Activated T-cell treated with anti-CD3 and anti-CD28 coated beads, Interleukin-2, amount 50 U/mL, for 72 hours (primary cell): Measurements from ENCODE around the gene CLTC. TPM values are rescaled to one million over a fixed set of nuclear protein-coding genes. Genes with fewer than 3 reads are reported as not detected.

ENCODE experiments used
- ATAC-seq, 2 donors: fragments of 150-1000 bp; cut with Tn5 transposase; replicated peaks in 1 of 2; 2 replicates each; pipeline ENCODE4 v1.10.0; 2021; ENCODE audit warnings: moderate library complexity in 2 of 2, mild to moderate bottlenecking in 1 of 2
- DNase-seq, 2 donors: peaks; one replicate each; pipeline ENCODE4 v3.0.0; 2021 to 2022; ENCODE audit warnings: mixed read lengths in 1 of 2
- H3K27ac Mint-ChIP-seq: one replicate; pipeline ENCODE4 v1.8.0; 2022; ENCODE audit warnings: mild to moderate bottlenecking, moderate library complexity, mixed read lengths
- H3K27me3 Mint-ChIP-seq: one replicate; pipeline ENCODE4 v1.8.0; 2022; ENCODE audit warnings: low read depth, mixed read lengths
- H3K36me3 Mint-ChIP-seq, 2 donors: one replicate each; pipeline ENCODE4 v1.8.0; 2022; ENCODE audit warnings: mixed read lengths in 2 of 2, mild to moderate bottlenecking in 1 of 2; ENCODE audit not compliant: insufficient read depth in 2 of 2
- H3K4me1 Mint-ChIP-seq: one replicate; pipeline ENCODE4 v1.8.0; 2022; ENCODE audit warnings: low read depth, mixed read lengths
- H3K4me3 Mint-ChIP-seq, 2 donors: one replicate each; pipeline ENCODE4 v1.8.0; 2022; ENCODE audit warnings: mild to moderate bottlenecking in 2 of 2, mixed read lengths in 2 of 2, moderate library complexity in 2 of 2
- H3K9me3 Mint-ChIP-seq, 2 donors: one replicate each; pipeline ENCODE4 v1.8.0; 2022; ENCODE audit warnings: mixed read lengths in 2 of 2
- total RNA-seq, 2 donors: library from RNA; stranded (reverse); gene quantifications; one replicate each; pipeline ENCODE4 v1.2.3, GENCODE V29; 2022

Gene CLTC
- total RNA-seq, 2 donors from 2014 or later: 144 to 149 TPM

DNA sequence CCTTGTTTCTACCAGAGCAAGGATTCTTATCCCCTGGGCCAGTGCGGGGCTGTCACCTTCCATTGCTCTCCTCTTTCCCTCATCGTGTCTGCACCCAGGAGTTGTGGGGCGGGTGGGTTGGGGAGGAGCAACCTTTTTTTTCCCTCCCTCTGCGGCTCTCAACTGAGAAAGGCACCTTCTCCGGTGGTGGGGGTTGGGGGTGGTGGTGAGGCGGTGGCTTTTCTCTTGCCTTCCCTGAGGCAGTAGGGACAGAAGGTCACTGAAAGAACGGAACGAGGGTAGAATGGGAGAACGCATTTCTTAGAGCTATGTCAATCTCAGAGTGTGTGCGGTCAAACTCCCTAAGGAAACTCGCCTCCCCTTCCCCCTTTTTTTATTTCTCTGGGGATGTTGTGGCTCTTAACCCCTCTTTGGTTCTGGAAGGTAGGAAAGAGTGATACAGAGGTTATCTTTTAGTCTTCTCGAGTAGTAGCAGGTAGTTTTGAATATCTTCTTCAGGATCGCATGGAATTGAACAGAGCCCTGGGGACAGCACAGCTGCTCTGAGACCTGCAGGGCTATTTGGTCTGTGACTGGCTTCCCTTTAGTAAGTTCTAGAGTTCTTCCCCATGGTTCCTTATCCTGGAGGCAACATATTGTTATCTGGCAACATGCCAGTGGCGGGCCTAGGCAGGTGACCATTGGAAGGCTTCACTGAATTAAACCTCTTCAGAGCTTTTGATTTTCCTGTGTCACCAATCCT is 994 bp downstream of the CLTC start:
- peak in 1 of 2 donors; percentile 2 for ATAC-seq
- H3K27ac Mint-ChIP-seq: peak overlapping the region; percentile 98
- peak; percentile 46 to 47 for DNase-seq
- H3K4me1 Mint-ChIP-seq: peaks cover 56% of the 10 kb centered on the region
- H3K27me3 Mint-ChIP-seq: no peaks in the 10 kb centered on the region
- peak overlapping the region; percentile 85 to 91 for H3K4me3 Mint-ChIP-seq
- no peaks in the 10 kb centered on the region for H3K9me3 Mint-ChIP-seq
- peaks cover 7 to 14% of the 10 kb centered on the region in 2 donors for H3K36me3 Mint-ChIP-seq

DNA sequence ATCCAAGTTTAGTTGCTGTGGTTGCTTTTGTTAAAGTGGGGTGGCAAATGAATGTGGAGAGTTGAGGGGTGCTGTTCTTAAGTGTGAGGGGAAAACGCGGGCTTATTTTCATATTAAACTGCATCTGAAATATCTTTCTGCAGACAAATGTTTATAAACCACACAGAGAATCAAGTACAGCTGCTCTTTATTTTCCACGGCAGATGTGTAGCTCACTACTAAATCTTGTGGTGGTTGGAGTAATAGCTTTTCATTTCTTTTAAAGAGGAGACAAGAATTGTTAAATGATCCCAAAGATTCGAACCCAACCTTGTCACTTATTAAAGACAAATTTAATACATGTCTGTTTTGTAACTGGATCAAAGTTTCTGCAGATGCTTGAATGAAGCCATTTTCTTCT is 2.1 kb downstream of the CLTC start:
- Mint-ChIP-seq H3K9me3 (no peaks in the 10 kb centered on the region), H3K27me3 (no peaks in the 10 kb centered on the region), H3K36me3 (peaks cover 7 to 16% of the 10 kb centered on the region in 2 donors), H3K4me3 (peak overlapping the region; percentile 85 to 91), H3K27ac (peak overlapping the region; percentile 86), H3K4me1 (peaks cover 62% of the 10 kb centered on the region)
- ATAC-seq (no peak), DNase-seq (no peak)

DNA sequence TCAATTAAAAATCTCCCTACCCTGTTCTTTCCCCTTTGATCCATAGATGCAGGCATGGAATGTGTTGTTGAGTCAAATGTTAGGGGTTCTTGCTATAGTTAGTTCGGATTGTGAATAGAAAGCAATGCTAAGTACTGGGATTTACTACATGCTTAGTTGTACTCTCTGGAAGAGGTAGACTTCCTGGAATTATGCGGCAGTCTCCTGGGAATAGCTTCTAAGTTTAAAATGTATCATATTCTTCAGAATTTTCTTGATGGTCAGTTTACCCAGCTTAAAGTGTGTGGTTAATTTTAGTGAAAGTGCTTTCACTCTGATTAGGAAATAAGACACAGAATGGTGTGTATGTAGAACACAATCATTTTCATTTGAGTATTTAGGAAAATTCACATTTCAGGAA is 3.5 kb downstream of the CLTC start:
- H3K27ac Mint-ChIP-seq: no peak overlapping the region
- DNase-seq (no peak), ATAC-seq (no peak)
- peaks cover 7 to 16% of the 10 kb centered on the region in 2 donors for H3K36me3 Mint-ChIP-seq
- no peaks in the 10 kb centered on the region for H3K9me3 Mint-ChIP-seq
- peak overlapping the region; percentile 85 to 91 for H3K4me3 Mint-ChIP-seq
- H3K4me1 Mint-ChIP-seq: peaks cover 62% of the 10 kb centered on the region
- H3K27me3 Mint-ChIP-seq: no peaks in the 10 kb centered on the region

GRCh38 chr17:59626756-59627155 is 7.1 kb downstream of the CLTC start:
- DNase-seq: no peak
- peaks cover 6 to 22% of the 10 kb centered on the region in 2 donors for H3K36me3 Mint-ChIP-seq
- H3K27me3 Mint-ChIP-seq: no peaks in the 10 kb centered on the region
- no peak overlapping the region for H3K27ac Mint-ChIP-seq
- no peak overlapping the region for H3K4me3 Mint-ChIP-seq
- no peak for ATAC-seq
- H3K9me3 Mint-ChIP-seq: peaks cover 0 to 3% of the 10 kb centered on the region in 2 donors
- peaks cover 82% of the 10 kb centered on the region for H3K4me1 Mint-ChIP-seq

- Mint-ChIP-seq H3K36me3 (peaks cover 6 to 22% of the 10 kb centered on the region in 2 donors), H3K9me3 (peaks cover 0 to 3% of the 10 kb centered on the region in 2 donors), H3K27me3 (no peaks in the 10 kb centered on the region), H3K4me1 (peaks cover 81% of the 10 kb centered on the region), H3K27ac (peak overlapping the region; percentile 88), H3K4me3 (peak overlapping the region in 1 of 2 donors; percentile 5)
- ATAC-seq: no peak
- no peak for DNase-seq
Observed at GRCh38 chr17:59627274-59627673, 7.6 kb downstream of the CLTC start.

- Mint-ChIP-seq H3K36me3 (peaks cover 6 to 22% of the 10 kb centered on the region in 2 donors), H3K27ac (peak overlapping the region; percentile 88), H3K27me3 (no peaks in the 10 kb centered on the region), H3K4me3 (peak overlapping the region in 1 of 2 donors; percentile 5), H3K9me3 (peaks cover 0 to 3% of the 10 kb centered on the region in 2 donors), H3K4me1 (peaks cover 81% of the 10 kb centered on the region)
- ATAC-seq: peak in 1 of 2 donors; percentile 47
- no peak for DNase-seq
Observed at GRCh38 chr17:59627770-59628171, 8.1 kb downstream of the CLTC start.

DNA sequence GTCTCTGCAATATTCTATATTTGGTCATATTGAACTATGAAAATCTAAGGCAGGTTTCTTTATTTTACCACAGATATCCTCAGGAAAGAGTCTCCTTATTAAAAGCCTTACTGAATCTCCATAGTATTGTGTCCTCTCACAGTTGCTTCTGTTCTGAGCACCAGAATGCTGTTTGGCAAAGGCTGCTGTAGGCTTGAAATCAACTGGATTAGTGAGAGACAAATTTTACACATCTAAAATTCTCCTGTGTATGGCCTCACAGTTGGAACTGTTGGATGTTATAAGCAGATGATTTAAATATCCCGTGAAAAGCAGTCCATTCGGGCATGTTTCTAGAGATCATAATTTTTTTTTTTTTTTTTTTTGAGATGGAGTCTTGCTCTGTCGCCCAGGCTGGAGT is 9.5 kb downstream of the CLTC start:
- no peak overlapping the region for H3K27ac Mint-ChIP-seq
- H3K27me3 Mint-ChIP-seq: no peaks in the 10 kb centered on the region
- H3K4me3 Mint-ChIP-seq: no peak overlapping the region
- peaks cover 0 to 3% of the 10 kb centered on the region in 2 donors for H3K9me3 Mint-ChIP-seq
- ATAC-seq (no peak), DNase-seq (no peak)
- H3K36me3 Mint-ChIP-seq: peaks cover 6 to 18% of the 10 kb centered on the region in 2 donors
- peaks cover 82% of the 10 kb centered on the region for H3K4me1 Mint-ChIP-seq

DNA sequence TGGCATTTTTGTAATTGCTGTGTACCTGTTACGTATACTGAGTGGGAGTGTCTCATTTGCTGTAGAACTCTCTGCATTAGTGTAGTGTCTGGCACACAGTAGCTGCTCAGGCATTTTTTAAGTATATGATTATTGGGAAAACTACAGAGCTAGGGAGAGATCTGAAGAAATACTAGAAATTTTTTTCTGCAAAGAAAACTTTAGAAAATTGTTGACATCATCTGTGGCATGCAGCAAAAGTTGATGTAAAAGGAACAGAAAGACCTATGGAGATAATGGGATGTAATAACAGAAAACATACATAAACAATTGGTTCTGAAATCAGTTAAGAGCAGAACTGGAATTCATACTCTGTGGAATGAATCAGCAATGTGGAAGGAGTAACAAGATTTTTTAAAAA is 11.6 kb downstream of the CLTC start:
- no peak for DNase-seq
- peak overlapping the region; percentile 75 for H3K27ac Mint-ChIP-seq
- H3K27me3 Mint-ChIP-seq: no peaks in the 10 kb centered on the region
- peaks cover 0 to 3% of the 10 kb centered on the region in 2 donors for H3K9me3 Mint-ChIP-seq
- no peak for ATAC-seq
- peaks cover 6 to 15% of the 10 kb centered on the region in 2 donors for H3K36me3 Mint-ChIP-seq
- H3K4me3 Mint-ChIP-seq: peak overlapping the region in 1 of 2 donors; percentile 33
- peaks cover 91% of the 10 kb centered on the region for H3K4me1 Mint-ChIP-seq

DNA sequence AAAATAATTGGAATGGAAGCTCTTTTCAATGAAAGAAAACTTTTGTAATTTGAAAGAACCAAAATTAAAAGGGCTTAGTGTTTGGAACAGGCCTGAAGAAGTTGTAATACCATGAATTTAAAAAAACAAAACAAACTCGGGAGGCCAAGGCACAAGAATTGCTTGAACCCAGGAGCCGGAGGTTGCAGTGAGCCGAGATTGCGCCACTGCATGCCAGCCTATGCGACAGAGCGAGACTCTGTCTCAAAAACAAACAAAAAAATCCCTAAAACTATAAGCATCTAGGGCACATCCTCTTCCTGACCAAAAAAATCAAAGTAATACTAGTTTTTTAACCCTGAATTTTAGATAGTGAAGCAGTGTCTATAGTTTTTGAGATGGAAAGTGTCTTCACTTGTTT is 12.7 kb downstream of the CLTC start:
- Mint-ChIP-seq H3K9me3 (peaks cover 0 to 3% of the 10 kb centered on the region in 2 donors), H3K4me3 (no peak overlapping the region), H3K27me3 (no peaks in the 10 kb centered on the region), H3K4me1 (peaks cover 86% of the 10 kb centered on the region), H3K27ac (no peak overlapping the region), H3K36me3 (peaks cover 6 to 15% of the 10 kb centered on the region in 2 donors)
- ATAC-seq: no peak
- DNase-seq: no peak

DNA sequence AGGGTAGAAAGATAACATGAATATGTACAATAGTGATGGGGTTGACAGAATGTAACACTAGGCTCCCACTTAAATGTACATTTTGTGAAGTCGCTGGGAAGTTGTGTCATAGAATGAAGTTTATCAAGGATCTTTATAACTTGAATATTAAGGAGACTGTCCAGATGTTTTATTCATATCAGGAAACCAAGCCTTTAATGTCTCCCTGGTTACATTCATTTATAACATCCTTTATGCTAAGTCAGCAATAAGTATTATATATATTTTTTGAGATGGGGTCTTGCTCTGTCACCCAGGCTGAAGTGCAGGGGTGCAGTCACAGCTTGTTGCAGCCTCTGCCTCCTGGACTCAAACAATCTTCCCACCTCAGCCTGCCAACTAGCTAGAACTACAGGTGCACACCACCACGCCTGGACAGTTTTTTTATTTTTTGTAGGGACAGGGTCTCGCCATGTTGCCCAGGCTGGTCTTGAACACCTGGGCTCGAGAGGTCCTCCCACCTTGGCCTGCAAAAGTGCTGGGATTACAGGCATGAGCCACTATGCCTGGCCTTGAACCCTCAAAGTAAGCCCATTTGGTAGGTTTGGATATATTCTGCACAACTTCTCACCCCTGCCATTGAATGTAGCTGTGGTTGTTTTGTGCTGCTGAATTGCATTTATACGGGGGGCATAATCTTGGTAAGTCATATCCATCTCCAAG is 14.1 kb downstream of the CLTC start:
- ATAC-seq: no peak
- no peaks in the 10 kb centered on the region for H3K27me3 Mint-ChIP-seq
- H3K9me3 Mint-ChIP-seq: peaks cover 0 to 3% of the 10 kb centered on the region in 2 donors
- no peak overlapping the region for H3K4me3 Mint-ChIP-seq
- H3K36me3 Mint-ChIP-seq: peaks cover 6 to 16% of the 10 kb centered on the region in 2 donors
- H3K27ac Mint-ChIP-seq: peak overlapping the region; percentile 79
- no peak for DNase-seq
- peaks cover 72% of the 10 kb centered on the region for H3K4me1 Mint-ChIP-seq

- ATAC-seq (peak; percentile 25 to 41), DNase-seq (no peak)
- Mint-ChIP-seq H3K4me1 (peaks cover 61% of the 10 kb centered on the region), H3K4me3 (peak overlapping the region in 1 of 2 donors; percentile 61), H3K27ac (peak overlapping the region; percentile 79), H3K27me3 (no peaks in the 10 kb centered on the region), H3K9me3 (peaks cover 0 to 3% of the 10 kb centered on the region in 2 donors), H3K36me3 (peaks cover 4 to 10% of the 10 kb centered on the region in 2 donors)
Observed at GRCh38 chr17:59634632-59635541, 15.2 kb downstream of the CLTC start.

DNA sequence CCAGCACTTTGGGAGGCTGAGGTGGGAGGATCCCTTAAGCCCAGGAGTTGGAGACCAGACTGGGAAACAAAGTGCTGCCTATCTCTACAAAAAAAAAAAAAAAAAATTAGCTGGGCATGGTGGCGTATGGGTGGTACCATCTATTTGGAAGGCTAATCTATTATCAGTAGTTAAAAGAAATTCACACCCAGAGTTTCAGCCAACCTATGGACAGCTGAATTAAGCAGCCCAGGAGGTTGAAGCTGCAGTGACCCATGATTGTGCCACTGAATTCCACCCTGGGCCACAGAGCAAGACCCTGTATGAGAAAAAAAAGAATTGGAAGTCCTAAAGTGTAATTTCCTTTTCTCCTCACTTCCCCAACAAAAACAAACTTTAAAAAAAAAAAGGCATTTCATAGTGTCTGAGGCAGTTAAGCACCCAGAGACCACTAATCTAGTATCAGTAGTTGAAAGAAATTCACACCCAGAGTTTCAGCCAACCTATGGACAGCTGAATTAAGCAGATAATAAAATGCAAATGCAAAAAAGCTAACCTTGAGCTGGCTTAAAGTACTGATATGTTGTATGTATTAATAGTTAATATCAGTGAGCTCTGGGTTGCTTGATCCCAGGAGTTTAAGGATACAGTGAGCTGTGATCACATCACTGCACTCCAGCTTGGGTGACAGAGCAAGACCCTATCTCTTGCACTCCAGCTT is 18.1 kb downstream of the CLTC start:
- Mint-ChIP-seq H3K27ac (no peak overlapping the region), H3K9me3 (no peaks in the 10 kb centered on the region), H3K4me3 (no peak overlapping the region)

More for the DNA sequence above, 18.1 kb downstream of the CLTC start:
- no peak for ATAC-seq
- DNase-seq: no peak
- peaks cover 0 to 1% of the 10 kb centered on the region in 2 donors for H3K36me3 Mint-ChIP-seq
- peaks cover 61% of the 10 kb centered on the region for H3K4me1 Mint-ChIP-seq
- H3K27me3 Mint-ChIP-seq: no peaks in the 10 kb centered on the region
